Measurements from ENCODE around the gene CHST15.

The CHST15 gene

GRCh38 chr10:124008681-124009080, 84.7 kb downstream of the CHST15 start:
- Histone ChIP-seq H3K4me3 (IDR thresholded peaks at IDR 0.05; ENCODE audit: insufficient read depth, low read depth, low read length) (no peak overlapping the region), H3K36me3 (ENCODE audit: insufficient read depth) (peaks cover 18% of the 10 kb centered on the region; the same call in 1 of the 2 replicates), H3K27me3 (ENCODE audit: insufficient read depth, low read depth) (no peaks in the 10 kb centered on the region), H3K4me2 (no peak overlapping the region), H3K79me2 (ENCODE audit: insufficient read depth, low read depth) (peaks cover 15% of the 10 kb centered on the region; the same call in 1 of the 2 replicates), H4K20me1 (ENCODE audit: insufficient read depth) (no peaks in the 10 kb centered on the region; the same call in 1 of the 2 replicates), H3K4me1 (ENCODE audit: low read depth, poor library complexity, severe bottlenecking) (peaks cover 41% of the 10 kb centered on the region), H3K9ac (no peak overlapping the region), H3K27ac (no peak overlapping the region), H2AFZ (ENCODE audit: low read depth) (no peak overlapping the region)
- TF ChIP-seq, protein P1, sequence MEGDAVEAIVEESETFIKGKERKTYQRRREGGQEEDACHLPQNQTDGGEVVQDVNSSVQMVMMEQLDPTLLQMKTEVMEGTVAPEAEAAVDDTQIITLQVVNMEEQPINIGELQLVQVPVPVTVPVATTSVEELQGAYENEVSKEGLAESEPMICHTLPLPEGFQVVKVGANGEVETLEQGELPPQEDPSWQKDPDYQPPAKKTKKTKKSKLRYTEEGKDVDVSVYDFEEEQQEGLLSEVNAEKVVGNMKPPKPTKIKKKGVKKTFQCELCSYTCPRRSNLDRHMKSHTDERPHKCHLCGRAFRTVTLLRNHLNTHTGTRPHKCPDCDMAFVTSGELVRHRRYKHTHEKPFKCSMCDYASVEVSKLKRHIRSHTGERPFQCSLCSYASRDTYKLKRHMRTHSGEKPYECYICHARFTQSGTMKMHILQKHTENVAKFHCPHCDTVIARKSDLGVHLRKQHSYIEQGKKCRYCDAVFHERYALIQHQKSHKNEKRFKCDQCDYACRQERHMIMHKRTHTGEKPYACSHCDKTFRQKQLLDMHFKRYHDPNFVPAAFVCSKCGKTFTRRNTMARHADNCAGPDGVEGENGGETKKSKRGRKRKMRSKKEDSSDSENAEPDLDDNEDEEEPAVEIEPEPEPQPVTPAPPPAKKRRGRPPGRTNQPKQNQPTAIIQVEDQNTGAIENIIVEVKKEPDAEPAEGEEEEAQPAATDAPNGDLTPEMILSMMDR (conservative IDR thresholded peaks at IDR 0.05; ENCODE audit: low read depth, low read length) = no peak

DNA sequence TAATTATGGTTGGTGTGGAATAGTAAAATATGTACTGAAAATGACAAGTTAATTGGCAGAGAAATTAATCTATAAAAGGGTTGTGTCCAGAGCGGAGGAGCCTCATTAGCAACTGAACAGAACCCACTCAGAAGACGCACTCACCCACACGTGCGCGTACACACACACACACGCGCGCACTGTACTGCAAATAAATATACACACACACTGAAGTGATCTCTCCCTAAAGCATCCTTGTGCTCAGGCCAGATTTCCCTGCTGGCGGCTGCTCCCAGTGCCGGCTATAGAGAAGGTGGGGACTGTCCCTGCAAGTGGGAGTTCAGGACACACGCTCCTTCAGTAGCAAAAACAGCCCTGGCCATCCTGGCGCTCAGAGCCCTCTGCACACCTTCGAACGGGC, 85.2 kb downstream of the CHST15 start:
- H3K4me2 ChIP-seq = no peak overlapping the region
- no peaks in the 10 kb centered on the region; the same call in 1 of the 2 replicates for H4K20me1 ChIP-seq (ENCODE audit: insufficient read depth)
- H2AFZ ChIP-seq (ENCODE audit: low read depth) = no peak overlapping the region
- H3K36me3 ChIP-seq (ENCODE audit: insufficient read depth) = peaks cover 16% of the 10 kb centered on the region; the same call in 1 of the 2 replicates
- H3K4me3 ChIP-seq (IDR thresholded peaks at IDR 0.05; ENCODE audit: insufficient read depth, low read depth, low read length) = no peak overlapping the region
- peaks cover 15% of the 10 kb centered on the region; the same call in 1 of the 2 replicates for H3K79me2 ChIP-seq (ENCODE audit: insufficient read depth, low read depth)
- no peak overlapping the region for H3K27ac ChIP-seq
- TF ChIP-seq, protein P1 (conservative IDR thresholded peaks at IDR 0.05; ENCODE audit: low read depth, low read length) = no peak
- H3K4me1 ChIP-seq (ENCODE audit: low read depth, poor library complexity, severe bottlenecking) = peaks cover 41% of the 10 kb centered on the region
- no peaks in the 10 kb centered on the region for H3K27me3 ChIP-seq (ENCODE audit: insufficient read depth, low read depth)
- no peak overlapping the region for H3K9ac ChIP-seq

GRCh38 chr10:124007773-124008145, 85.6 kb downstream of the CHST15 start:
- Histone ChIP-seq H3K79me2 (ENCODE audit: insufficient read depth, low read depth) (peaks cover 15% of the 10 kb centered on the region; the same call in 1 of the 2 replicates), H3K4me3 (IDR thresholded peaks at IDR 0.05; ENCODE audit: insufficient read depth, low read depth, low read length) (no peak overlapping the region), H2AFZ (ENCODE audit: low read depth) (no peak overlapping the region), H3K36me3 (ENCODE audit: insufficient read depth) (peaks cover 15% of the 10 kb centered on the region; the same call in 1 of the 2 replicates), H4K20me1 (ENCODE audit: insufficient read depth) (no peaks in the 10 kb centered on the region; the same call in 1 of the 2 replicates), H3K27me3 (ENCODE audit: insufficient read depth, low read depth) (no peaks in the 10 kb centered on the region), H3K4me1 (ENCODE audit: low read depth, poor library complexity, severe bottlenecking) (peaks cover 46% of the 10 kb centered on the region), H3K4me2 (no peak overlapping the region), H3K9ac (no peak overlapping the region), H3K27ac (no peak overlapping the region)
- TF ChIP-seq, protein P1 (conservative IDR thresholded peaks at IDR 0.05; ENCODE audit: low read depth, low read length) = no peak

DNA sequence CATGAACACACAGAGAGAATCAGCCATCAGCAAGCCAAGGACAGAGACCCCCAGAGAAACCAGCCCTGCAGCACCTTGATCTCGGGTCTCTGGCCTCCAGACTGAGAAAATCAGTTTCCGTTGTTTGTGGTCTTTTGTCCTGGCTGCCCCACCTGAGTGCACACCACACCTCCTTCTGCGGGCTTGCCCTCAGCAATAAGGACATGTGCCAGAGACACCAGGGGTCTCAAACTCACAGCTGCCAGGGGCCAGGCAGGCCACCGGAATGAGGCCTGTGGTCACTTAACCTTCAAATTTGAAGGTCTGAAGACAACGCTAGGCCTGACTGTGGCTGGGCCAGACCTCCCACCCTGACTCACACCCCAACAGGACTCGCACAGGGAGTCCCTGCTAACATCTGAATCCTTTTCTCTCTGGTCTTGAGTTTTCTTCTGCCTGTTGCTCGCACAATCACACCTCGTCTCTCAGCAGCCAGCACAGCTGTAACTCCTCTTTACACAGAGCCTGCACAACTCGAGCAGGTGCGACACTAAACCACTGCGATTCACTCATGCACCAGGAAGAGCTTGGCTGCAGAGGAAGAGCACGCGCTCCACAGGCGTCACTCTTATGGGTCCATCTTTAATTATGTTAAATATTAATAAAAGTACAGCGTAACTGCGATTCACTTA, 86.2 kb downstream of the CHST15 start:
- Histone ChIP-seq H3K9ac (no peak overlapping the region), H3K4me2 (no peak overlapping the region), H3K27ac (no peak overlapping the region), H3K27me3 (ENCODE audit: insufficient read depth, low read depth) (no peaks in the 10 kb centered on the region), H3K79me2 (ENCODE audit: insufficient read depth, low read depth) (peaks cover 15% of the 10 kb centered on the region; the same call in 1 of the 2 replicates), H3K36me3 (ENCODE audit: insufficient read depth) (peaks cover 15% of the 10 kb centered on the region; the same call in 1 of the 2 replicates), H3K4me3 (IDR thresholded peaks at IDR 0.05; ENCODE audit: insufficient read depth, low read depth, low read length) (no peak overlapping the region), H3K4me1 (ENCODE audit: low read depth, poor library complexity, severe bottlenecking) (peaks cover 51% of the 10 kb centered on the region), H4K20me1 (ENCODE audit: insufficient read depth) (no peaks in the 10 kb centered on the region; the same call in 1 of the 2 replicates), H2AFZ (ENCODE audit: low read depth) (no peak overlapping the region)
- TF ChIP-seq, protein P1 (conservative IDR thresholded peaks at IDR 0.05; ENCODE audit: low read depth, low read length) = no peak
